Stimulated activated naive CD8-positive, alpha-beta T cell treated with anti-CD3 and anti-CD28 coated beads, Interleukin-15, Interleukin-2, amounts not matched to agents 100 ng/mL and 50 ng/mL, for 24 hours (primary cell): ENCODE data around the gene TTC28.
"Not testable (repeated sequence)": the region's sequence is repeated elsewhere in the genome, so short reads cannot be mapped to it uniquely, and the experiment has no call there.

ENCODE experiments used
- H3K27ac Mint-ChIP-seq: one replicate; pipeline ENCODE4 v1.8.0; 2021; ENCODE audit warnings: mild to moderate bottlenecking, mixed read lengths
- H3K27me3 Mint-ChIP-seq: one replicate; pipeline ENCODE4 v1.8.0; 2021; ENCODE audit warnings: mixed read lengths
- H3K36me3 Mint-ChIP-seq: one replicate; pipeline ENCODE4 v1.8.0; 2021; ENCODE audit warnings: low read depth, mixed read lengths
- H3K4me1 Mint-ChIP-seq: one replicate; pipeline ENCODE4 v1.8.0; 2021; ENCODE audit warnings: low read depth, mixed read lengths
- H3K4me3 Mint-ChIP-seq: one replicate; pipeline ENCODE4 v1.8.0; 2021; ENCODE audit warnings: mild to moderate bottlenecking, mixed read lengths
- H3K9me3 Mint-ChIP-seq: one replicate; pipeline ENCODE4 v1.8.0; 2021; ENCODE audit warnings: mixed read lengths

The TTC28 gene

DNA sequence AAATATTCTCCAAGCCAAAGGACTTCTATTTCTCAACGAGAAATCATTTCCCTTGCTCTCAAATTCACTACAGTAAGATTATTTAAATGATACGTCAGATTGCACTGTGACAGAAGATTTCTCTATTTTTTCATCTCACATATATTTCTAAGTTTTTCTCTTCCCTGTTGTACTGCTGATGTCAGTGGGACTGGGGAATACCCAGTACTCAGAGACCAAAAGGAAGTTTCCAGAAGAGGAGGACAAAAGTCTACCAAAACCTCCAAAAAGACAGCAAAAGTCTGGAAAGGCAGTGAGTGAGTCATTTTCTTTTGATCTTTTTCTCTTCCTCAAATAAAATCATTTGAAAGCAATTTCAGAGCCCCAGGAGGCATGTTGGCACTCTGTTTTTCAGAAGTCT is 610.8 kb downstream of the TTC28 start:
- Mint-ChIP-seq H3K36me3 (no peaks in the 10 kb centered on the region), H3K27ac (no peak overlapping the region), H3K9me3 (no peaks in the 10 kb centered on the region), H3K4me3 (no peak overlapping the region), H3K4me1 (no peaks in the 10 kb centered on the region), H3K27me3 (peaks cover 5% of the 10 kb centered on the region)

- H3K36me3 Mint-ChIP-seq = no peaks in the 10 kb centered on the region
- H3K27me3 Mint-ChIP-seq = peaks cover 10% of the 10 kb centered on the region
- no peaks in the 10 kb centered on the region for H3K9me3 Mint-ChIP-seq
- no peak overlapping the region for H3K27ac Mint-ChIP-seq
- no peak overlapping the region for H3K4me3 Mint-ChIP-seq
- H3K4me1 Mint-ChIP-seq = no peaks in the 10 kb centered on the region
Measured at GRCh38 chr22:28064920-28065319, 614.7 kb downstream of the TTC28 start.

GRCh38 chr22:28063656-28064055 is 616.0 kb downstream of the TTC28 start:
- no peak overlapping the region for H3K27ac Mint-ChIP-seq

GRCh38 chr22:28060594-28060993 is 619.0 kb downstream of the TTC28 start:
- not testable (repeated sequence) for H3K9me3 Mint-ChIP-seq, H3K27ac Mint-ChIP-seq, H3K36me3 Mint-ChIP-seq, H3K4me3 Mint-ChIP-seq, H3K4me1 Mint-ChIP-seq
- peaks cover 10% of the 10 kb centered on the region for H3K27me3 Mint-ChIP-seq

More at GRCh38 chr22:28063656-28064055, 616.0 kb downstream of the TTC28 start:
- no peaks in the 10 kb centered on the region for H3K4me1 Mint-ChIP-seq
- no peaks in the 10 kb centered on the region for H3K9me3 Mint-ChIP-seq
- H3K4me3 Mint-ChIP-seq = no peak overlapping the region
- peaks cover 10% of the 10 kb centered on the region for H3K27me3 Mint-ChIP-seq
- no peaks in the 10 kb centered on the region for H3K36me3 Mint-ChIP-seq

- H3K36me3 Mint-ChIP-seq = no peaks in the 10 kb centered on the region
- H3K27me3 Mint-ChIP-seq = no peaks in the 10 kb centered on the region
- H3K4me1 Mint-ChIP-seq = no peaks in the 10 kb centered on the region
- no peaks in the 10 kb centered on the region for H3K9me3 Mint-ChIP-seq
- no peak overlapping the region for H3K4me3 Mint-ChIP-seq
- no peak overlapping the region for H3K27ac Mint-ChIP-seq
Measured at GRCh38 chr22:28058036-28058435, 621.6 kb downstream of the TTC28 start.

- Mint-ChIP-seq H3K4me1 (no peaks in the 10 kb centered on the region), H3K27ac (no peak overlapping the region), H3K4me3 (no peak overlapping the region), H3K27me3 (no peaks in the 10 kb centered on the region), H3K36me3 (no peaks in the 10 kb centered on the region), H3K9me3 (no peaks in the 10 kb centered on the region)
Measured at GRCh38 chr22:28054819-28055208, 624.8 kb downstream of the TTC28 start.

DNA sequence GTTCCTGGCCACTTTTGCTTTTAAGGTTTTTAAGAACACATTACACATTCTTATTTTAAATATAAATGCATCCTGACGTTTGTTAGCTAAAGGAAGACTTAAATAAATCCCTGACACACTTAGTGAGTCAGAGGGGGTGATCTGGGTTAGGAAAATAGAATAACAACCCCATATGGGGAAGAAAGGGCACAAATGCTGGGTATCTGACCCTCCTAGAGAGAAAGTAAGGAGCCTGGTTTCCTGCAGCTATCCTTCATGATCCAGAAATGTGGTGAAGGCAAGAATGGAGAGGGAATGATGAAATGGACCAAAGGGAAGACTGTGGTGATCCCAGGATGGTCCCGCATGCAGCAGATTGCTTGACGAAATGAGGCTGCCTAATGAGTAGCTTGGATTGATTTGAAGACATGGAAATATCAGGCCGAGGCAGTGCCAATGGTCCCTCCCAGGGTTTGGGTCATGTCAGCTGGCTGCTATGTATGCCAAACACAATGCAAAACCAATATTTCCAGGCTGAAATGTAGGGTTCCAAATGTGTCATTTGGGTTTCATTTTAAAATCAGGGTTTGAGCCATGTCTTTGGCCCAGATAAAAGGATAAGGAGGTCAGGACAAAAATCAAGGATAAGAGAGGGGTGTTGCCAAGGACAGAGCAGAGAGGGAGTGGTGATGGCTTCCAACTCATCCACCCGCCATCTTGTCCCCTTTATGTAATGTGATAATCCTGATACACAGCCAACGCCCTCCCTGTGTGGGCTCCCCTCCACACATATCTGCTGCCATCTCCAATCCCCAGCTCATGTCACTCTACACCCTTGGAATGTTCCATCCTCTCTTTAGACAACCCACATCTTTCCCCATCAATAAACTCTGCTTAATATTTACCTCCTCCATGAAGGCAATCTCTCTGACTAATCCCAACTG is 625.5 kb downstream of the TTC28 start:
- Mint-ChIP-seq H3K27me3 (no peaks in the 10 kb centered on the region), H3K27ac (no peak overlapping the region), H3K4me1 (no peaks in the 10 kb centered on the region), H3K4me3 (no peak overlapping the region), H3K9me3 (no peaks in the 10 kb centered on the region), H3K36me3 (no peaks in the 10 kb centered on the region)

DNA sequence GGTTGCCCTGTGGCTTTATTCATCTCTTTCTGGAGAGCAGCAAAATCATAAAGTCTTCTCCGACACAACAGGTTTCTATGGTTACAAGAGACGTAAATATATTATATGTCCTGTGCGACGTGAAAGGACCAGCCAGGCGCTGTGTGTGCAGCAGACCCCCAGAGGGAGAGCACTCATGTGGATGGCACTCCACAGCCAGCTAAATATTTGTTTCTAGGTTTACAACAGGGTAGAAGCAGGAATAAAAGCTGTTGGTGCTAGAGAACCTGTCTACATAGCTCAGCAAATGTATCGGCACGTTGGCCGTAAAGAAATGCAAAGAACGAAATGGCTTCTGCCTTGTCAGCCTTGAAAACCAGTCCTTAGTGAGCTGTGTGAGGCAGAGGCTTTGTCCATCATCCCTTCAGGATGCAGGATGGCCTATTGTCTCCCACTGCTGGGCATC is 626.8 kb downstream of the TTC28 start:
- no peaks in the 10 kb centered on the region for H3K4me1 Mint-ChIP-seq
- H3K9me3 Mint-ChIP-seq = no peaks in the 10 kb centered on the region
- no peak overlapping the region for H3K4me3 Mint-ChIP-seq
- H3K27ac Mint-ChIP-seq = no peak overlapping the region
- H3K27me3 Mint-ChIP-seq = no peaks in the 10 kb centered on the region
- H3K36me3 Mint-ChIP-seq = no peaks in the 10 kb centered on the region

- H3K36me3 Mint-ChIP-seq = no peaks in the 10 kb centered on the region
- no peak overlapping the region for H3K27ac Mint-ChIP-seq
- no peaks in the 10 kb centered on the region for H3K9me3 Mint-ChIP-seq
- H3K27me3 Mint-ChIP-seq = no peaks in the 10 kb centered on the region
- H3K4me1 Mint-ChIP-seq = no peaks in the 10 kb centered on the region
- no peak overlapping the region for H3K4me3 Mint-ChIP-seq
Measured at GRCh38 chr22:28051787-28052356, 627.8 kb downstream of the TTC28 start.

- Mint-ChIP-seq H3K4me3 (no peak overlapping the region), H3K36me3 (no peaks in the 10 kb centered on the region), H3K4me1 (no peaks in the 10 kb centered on the region), H3K9me3 (no peaks in the 10 kb centered on the region), H3K27ac (no peak overlapping the region), H3K27me3 (no peaks in the 10 kb centered on the region)
Measured at GRCh38 chr22:28051091-28051786, 628.4 kb downstream of the TTC28 start.

DNA sequence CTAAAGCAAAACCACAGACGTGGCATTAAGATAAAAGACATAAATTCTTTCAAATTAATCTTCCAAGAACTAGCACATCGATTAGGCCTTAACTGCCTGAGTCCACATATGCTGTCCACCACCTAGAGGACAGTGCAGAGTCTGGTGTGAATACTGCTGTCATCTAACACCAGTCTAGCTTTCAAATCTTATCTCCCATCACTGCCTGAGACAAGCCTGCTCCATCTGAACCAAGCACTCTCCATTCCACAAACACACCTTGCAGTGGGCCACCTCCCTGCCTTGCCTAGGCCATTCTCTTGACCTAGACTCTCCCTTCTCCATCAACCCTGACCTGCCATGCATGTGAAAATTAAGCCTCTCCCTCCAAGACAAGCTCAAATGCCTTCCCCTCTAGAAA is 631.1 kb downstream of the TTC28 start:
- H3K27me3 Mint-ChIP-seq = no peaks in the 10 kb centered on the region
- no peaks in the 10 kb centered on the region for H3K4me1 Mint-ChIP-seq
- no peaks in the 10 kb centered on the region for H3K9me3 Mint-ChIP-seq
- H3K4me3 Mint-ChIP-seq = no peak overlapping the region
- H3K36me3 Mint-ChIP-seq = no peaks in the 10 kb centered on the region
- H3K27ac Mint-ChIP-seq = no peak overlapping the region

DNA sequence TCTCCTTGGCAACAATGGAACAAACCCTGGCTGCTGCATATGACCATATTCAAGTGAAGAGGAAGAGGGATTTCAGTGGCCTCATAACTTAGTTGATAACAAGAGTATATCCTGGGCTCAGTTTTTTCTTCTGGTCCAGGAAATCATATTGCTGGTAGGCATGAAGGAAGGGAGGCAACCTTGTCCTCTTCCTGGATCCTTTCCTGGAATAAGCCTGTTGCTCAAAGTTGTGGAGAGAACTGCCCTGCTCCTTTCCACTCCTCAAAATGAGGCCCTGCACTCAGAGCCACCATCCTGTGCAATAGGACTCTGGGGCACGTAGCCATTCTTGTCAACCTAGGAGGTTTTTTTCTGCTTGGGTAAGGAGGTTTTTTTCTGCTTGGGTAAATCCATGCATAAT is 631.9 kb downstream of the TTC28 start:
- Mint-ChIP-seq H3K9me3 (no peaks in the 10 kb centered on the region), H3K27me3 (no peaks in the 10 kb centered on the region), H3K36me3 (no peaks in the 10 kb centered on the region), H3K4me1 (no peaks in the 10 kb centered on the region), H3K27ac (no peak overlapping the region), H3K4me3 (no peak overlapping the region)

DNA sequence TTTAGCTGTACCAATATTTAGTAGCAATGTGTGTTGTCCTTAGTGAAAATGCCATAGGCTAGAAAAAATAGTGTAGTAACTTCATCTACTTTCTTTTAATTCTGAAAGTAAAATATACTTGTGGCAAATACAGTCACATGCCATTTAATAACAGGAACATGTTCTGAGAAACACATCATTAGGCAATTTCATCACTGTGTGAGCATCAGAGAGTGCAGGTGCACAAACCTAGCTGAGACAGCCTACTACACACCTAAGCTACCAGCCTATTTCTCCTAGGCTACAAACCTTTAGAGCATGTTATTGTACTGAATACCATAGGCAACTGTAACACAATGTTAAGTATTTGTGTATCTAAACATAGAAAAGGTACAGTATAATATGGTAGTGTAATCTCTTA is 633.5 kb downstream of the TTC28 start:
- Mint-ChIP-seq H3K9me3 (no peaks in the 10 kb centered on the region), H3K27ac (no peak overlapping the region)

DNA sequence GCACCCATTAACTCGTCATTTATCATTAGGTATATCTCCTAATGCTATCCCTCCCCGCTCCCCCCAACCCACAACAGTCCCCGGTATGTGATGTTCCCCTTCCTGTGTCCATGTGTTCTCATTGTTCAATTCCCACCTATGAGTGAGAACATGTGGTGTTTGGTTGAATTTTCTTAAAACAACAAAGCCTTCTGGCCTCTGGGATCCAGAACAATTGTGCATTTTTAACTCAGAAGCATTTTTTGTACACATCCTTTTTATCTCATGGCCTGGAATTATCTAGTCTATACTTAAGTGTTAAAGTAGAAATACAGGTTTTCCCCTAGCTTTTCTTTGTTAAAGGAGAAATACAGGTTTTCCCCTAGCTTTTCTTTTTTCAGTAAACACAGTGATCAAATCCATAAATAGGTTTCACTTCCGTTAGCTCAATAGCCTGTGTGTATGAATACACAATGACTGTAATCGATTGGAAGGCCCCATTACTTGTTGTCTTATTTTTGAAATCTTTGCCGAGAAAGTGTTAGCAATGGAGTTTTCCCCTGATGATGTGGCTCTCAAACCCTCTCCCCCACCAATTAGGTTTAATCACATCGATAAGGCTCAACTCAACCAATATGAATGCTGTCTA is 635.0 kb downstream of the TTC28 start:
- Mint-ChIP-seq H3K27ac (no peak overlapping the region), H3K9me3 (no peaks in the 10 kb centered on the region), H3K4me1 (no peaks in the 10 kb centered on the region), H3K27me3 (no peaks in the 10 kb centered on the region), H3K4me3 (no peak overlapping the region), H3K36me3 (no peaks in the 10 kb centered on the region)

More for the DNA sequence above, 633.5 kb downstream of the TTC28 start:
- Mint-ChIP-seq H3K36me3 (no peaks in the 10 kb centered on the region), H3K4me1 (no peaks in the 10 kb centered on the region), H3K27me3 (no peaks in the 10 kb centered on the region), H3K4me3 (no peak overlapping the region)

GRCh38 chr22:28043266-28043665 is 636.4 kb downstream of the TTC28 start:
- H3K27me3 Mint-ChIP-seq = no peaks in the 10 kb centered on the region
- no peak overlapping the region for H3K27ac Mint-ChIP-seq
- no peaks in the 10 kb centered on the region for H3K4me1 Mint-ChIP-seq
- H3K9me3 Mint-ChIP-seq = no peaks in the 10 kb centered on the region
- H3K36me3 Mint-ChIP-seq = no peaks in the 10 kb centered on the region
- no peak overlapping the region for H3K4me3 Mint-ChIP-seq
